SK-N-MC (cell line): ENCODE results near the gene PPP6R2.

Source experiments
- DNase-seq: peaks from one replicate; pipeline ENCODE4 v3.0.0-alpha.2; 2011; ENCODE audit warnings: low read depth, low spot score
- H3K27ac ChIP-seq: fragments of 200-600 bp; sonication (generic); 2 replicates; pipeline ENCODE4 v1.5.1; 2016; ENCODE audit warnings: mixed run types
- H3K36me3 ChIP-seq: fragments of 200-600 bp; sonication (generic); 2 replicates; pipeline ENCODE4 v1.6.1; 2017; ENCODE audit warnings: antibody characterized with exemption, low read length, mixed read lengths; ENCODE audit not compliant: insufficient read depth
- H3K4me3 ChIP-seq: fragments of 200-600 bp; sonication (generic); 2 replicates; pipeline ENCODE4 v1.5.1; 2016
- H3K9ac ChIP-seq: fragments of 200-600 bp; sonication (generic); 2 replicates; pipeline ENCODE4 v1.8.0; 2017; ENCODE audit warnings: mixed run types, mixed read lengths; ENCODE audit not compliant: insufficient read length
- H3K9me3 ChIP-seq: fragments of 200-600 bp; sonication (generic); 2 replicates; pipeline ENCODE4 v1.6.1; 2017; ENCODE audit warnings: low read depth, mild to moderate bottlenecking, antibody characterized with exemption, low read length, moderate library complexity, mixed read lengths
- EZH2 ChIP-seq: fragments of 200-600 bp; sonication (generic); IDR thresholded peaks from one replicate; pipeline ENCODE4 v1.6.1; 2017; ENCODE audit warnings: antibody characterized with exemption
- FOXP2 ChIP-seq: optimal IDR thresholded peaks from 2 replicates; pipeline ENCODE3; 2011; ENCODE audit warnings: mild to moderate bottlenecking, moderate library complexity; ENCODE audit not compliant: insufficient read depth; ENCODE audit errors: extremely low read length, control extremely low read depth
- POLR2AphosphoS5 ChIP-seq: IDR thresholded peaks from 2 replicates; pipeline ENCODE4 v1.6.1; 2012; ENCODE audit warnings: mild to moderate bottlenecking, low read depth, low read length, borderline replicate concordance

The PPP6R2 gene

GRCh38 chr22:50445880-50446707 lies 103.0 kb downstream of the PPP6R2 start:
- no peak for DNase-seq
- no peaks in the 10 kb centered on the region for H3K9me3 ChIP-seq
- no peak overlapping the region for H3K4me3 ChIP-seq
- no peak overlapping the region for H3K9ac ChIP-seq
- H3K36me3 ChIP-seq = peaks cover 30% of the 10 kb centered on the region; the same call in 1 of the 2 replicates
- TF ChIP-seq POLR2AphosphoS5 = no peak; the same call in 1 of the 2 replicates
- TF ChIP-seq FOXP2 = no peak
- no peak for TF ChIP-seq EZH2
- no peak overlapping the region for H3K27ac ChIP-seq

- Histone ChIP-seq H3K36me3 (peaks cover 30% of the 10 kb centered on the region; the same call in 1 of the 2 replicates), H3K27ac (no peak overlapping the region), H3K9ac (no peak overlapping the region), H3K4me3 (no peak overlapping the region), H3K9me3 (no peaks in the 10 kb centered on the region)
- DNase-seq = no peak
- TF ChIP-seq POLR2AphosphoS5 (no peak), FOXP2 (no peak), EZH2 (no peak)
These were observed 103.8 kb downstream of the PPP6R2 start for GRCh38 chr22:50446708-50447575.

GRCh38 chr22:50447576-50448551 lies 104.7 kb downstream of the PPP6R2 start:
- no peak for TF ChIP-seq FOXP2
- TF ChIP-seq EZH2 = no peak
- no peak; the same call in 1 of the 2 replicates for TF ChIP-seq POLR2AphosphoS5
- Histone ChIP-seq H3K36me3 (peaks cover 30% of the 10 kb centered on the region; the same call in 1 of the 2 replicates), H3K9me3 (no peaks in the 10 kb centered on the region), H3K9ac (no peak overlapping the region), H3K4me3 (no peak overlapping the region), H3K27ac (no peak overlapping the region)
- DNase-seq = no peak

- Histone ChIP-seq H3K9me3 (no peaks in the 10 kb centered on the region), H3K27ac (peak overlapping the region; percentile 5; the same call in 1 of the 2 replicates), H3K36me3 (peaks cover 34% of the 10 kb centered on the region), H3K4me3 (no peak overlapping the region), H3K9ac (no peak overlapping the region)
- DNase-seq = no peak
- no peak for TF ChIP-seq FOXP2
- TF ChIP-seq EZH2 = no peak
- TF ChIP-seq POLR2AphosphoS5 = no peak
These were observed 109.5 kb downstream of the PPP6R2 start for GRCh38 chr22:50452649-50453048.

- Histone ChIP-seq H3K9ac (no peak overlapping the region), H3K9me3 (no peaks in the 10 kb centered on the region), H3K27ac (no peak overlapping the region), H3K4me3 (no peak overlapping the region), H3K36me3 (peaks cover 29% of the 10 kb centered on the region)
- no peak for DNase-seq
- TF ChIP-seq FOXP2 = no peak
- TF ChIP-seq EZH2 = no peak
- no peak for TF ChIP-seq POLR2AphosphoS5
These were observed 111.5 kb downstream of the PPP6R2 start for GRCh38 chr22:50454556-50455075.

GRCh38 chr22:50455201-50455600 lies 112.1 kb downstream of the PPP6R2 start:
- no peak for DNase-seq
- Histone ChIP-seq H3K9ac (no peak overlapping the region), H3K4me3 (no peak overlapping the region), H3K36me3 (peaks cover 31% of the 10 kb centered on the region), H3K9me3 (no peaks in the 10 kb centered on the region), H3K27ac (no peak overlapping the region)
- TF ChIP-seq EZH2 (no peak), POLR2AphosphoS5 (no peak), FOXP2 (no peak)

- H3K4me3 ChIP-seq = no peak overlapping the region
- no peak for TF ChIP-seq EZH2
- no peak for TF ChIP-seq POLR2AphosphoS5
- TF ChIP-seq FOXP2 = no peak
- H3K9me3 ChIP-seq = no peaks in the 10 kb centered on the region
- DNase-seq = no peak
- H3K27ac ChIP-seq = no peak overlapping the region
- H3K9ac ChIP-seq = no peak overlapping the region
- peaks cover 35% of the 10 kb centered on the region for H3K36me3 ChIP-seq
These were observed 112.9 kb downstream of the PPP6R2 start for GRCh38 chr22:50456026-50456425.
